T-cell (primary cell): ENCODE results near the gene MAP2K7. TPM values are rescaled to one million over a fixed set of nuclear protein-coding genes. Genes with fewer than 3 reads are reported as not detected.

ENCODE experiments used
- ATAC-seq, 4 experiments: fragments of 200-7000 bp in 3 of 4; fragments of 150-1000 bp in 1 of 4; cut with Tn5 transposase; replicated peaks in 1 of 4; 1 replicate in 3 of 4; 2 replicates in 1 of 4; pipeline ENCODE4 v1.10.0; 2021; ENCODE audit warnings: moderate library complexity in 3 of 4, mild to moderate bottlenecking in 2 of 4, moderate number of reproducible peaks in 1 of 4
- CTCF ChIA-PET, 2 donors: fragments of 300-600 bp; sonication (Branson Sonifier 250); formaldehyde crosslinking; loops; one replicate each; lab custom pipeline; 2022; ENCODE audit warnings: antibody characterized with exemption in 2 of 2; lab: Charles Lee
- POLR2A ChIA-PET, 2 donors: fragments of 300-600 bp; sonication (Branson Sonifier 250); formaldehyde crosslinking; loops; one replicate each; lab custom pipeline; 2022; ENCODE audit warnings: antibody characterized with exemption in 2 of 2; lab: Charles Lee
- DNase-seq, 35 experiments: peaks; one replicate each; pipeline versions ENCODE4 v3.0.0 to v3.0.0-alpha.2; 2013 to 2023
- H3K27ac ChIP-seq: one replicate; pipeline ENCODE4 v1.5.1; 2013; ENCODE audit warnings: low read length
- H3K27me3 ChIP-seq, 2 experiments: replicated peaks in 1 of 2; 1 replicate in 1 of 2; 2 replicates in 1 of 2; pipeline versions ENCODE4 v1.6.1 to v1.7.0; 2013; ENCODE audit warnings: low read length in 1 of 2, mixed read lengths in 1 of 2; ENCODE audit not compliant: control insufficient read depth in 2 of 2, insufficient read depth in 2 of 2; ENCODE audit errors: extremely low read depth in 1 of 2
- H3K36me3 ChIP-seq, 2 donors: 1 replicate in 1 of 2; 2 replicates in 1 of 2; pipeline versions ENCODE4 v1.6.1 to v1.7.0; 2013; ENCODE audit warnings: low read length in 1 of 2; ENCODE audit not compliant: control insufficient read depth in 2 of 2, insufficient read depth in 1 of 2; ENCODE audit errors: extremely low read depth in 1 of 2
- H3K4me1 ChIP-seq, 2 experiments: 1 replicate in 1 of 2; 2 replicates in 1 of 2; pipeline versions ENCODE4 v1.6.1 to v1.7.0; 2013; ENCODE audit warnings: low read length in 2 of 2, mixed read lengths in 1 of 2; ENCODE audit not compliant: insufficient read depth in 2 of 2, control insufficient read depth in 1 of 2; ENCODE audit errors: extremely low read depth in 1 of 2
- H3K4me3 ChIP-seq, 2 donors: 1 replicate in 1 of 2; 2 replicates in 1 of 2; pipeline versions ENCODE4 v1.5.1 to v1.7.0; 2013; ENCODE audit warnings: mild to moderate bottlenecking in 2 of 2, low read length in 1 of 2, moderate library complexity in 1 of 2; ENCODE audit not compliant: control insufficient read depth in 1 of 2; ENCODE audit errors: extremely low read depth in 1 of 2
- H3K9me3 ChIP-seq: 2 replicates; pipeline ENCODE4 v1.7.0; 2013
- H3K27ac Mint-ChIP-seq, 2 donors: one replicate each; pipeline ENCODE4 v1.8.0; 2020 to 2021; ENCODE audit warnings: mild to moderate bottlenecking in 2 of 2, mixed read lengths in 2 of 2
- H3K27me3 Mint-ChIP-seq, 2 donors: one replicate each; pipeline ENCODE4 v1.8.0; 2021 to 2022; ENCODE audit warnings: mixed read lengths in 2 of 2
- H3K36me3 Mint-ChIP-seq: one replicate; pipeline ENCODE4 v1.8.0; 2021; ENCODE audit warnings: mixed read lengths
- H3K4me1 Mint-ChIP-seq, 3 donors: one replicate each; pipeline ENCODE4 v1.8.0; 2020 to 2022; ENCODE audit warnings: mixed read lengths in 3 of 3, mild to moderate bottlenecking in 1 of 3
- H3K4me3 Mint-ChIP-seq, 3 donors: one replicate each; pipeline ENCODE4 v1.8.0; 2020 to 2022; ENCODE audit warnings: mild to moderate bottlenecking in 3 of 3, mixed read lengths in 3 of 3, moderate library complexity in 3 of 3
- H3K9me3 Mint-ChIP-seq, 3 donors: one replicate each; pipeline ENCODE4 v1.8.0; 2020 to 2022; ENCODE audit warnings: mixed read lengths in 3 of 3
- WGBS: methylation state at CpG from one replicate; pipeline ENCODE4 v1.1.5; 2013; ENCODE audit warnings: missing lambda C conversion rate; ENCODE audit not compliant: insufficient coverage; 5-methylcytosine and 5-hydroxymethylcytosine counted together
- total RNA-seq, 35 experiments: library from RNA in 6 of 35; stranded (reverse) in 6 of 35; fragments of 120-200 nt in 1 of 35; gene quantifications; one replicate each; pipeline versions ENCODE4 v1.2.1 to v1.2.4 and lab custom pipeline; 2013 to 2026

The MAP2K7 gene
- total RNA-seq, 5 donors from 2014 or later (not counting 1 experiment from before 2014, with no cell fraction given) = 68.1 to 93.1 (median 73.5) TPM

DNA sequence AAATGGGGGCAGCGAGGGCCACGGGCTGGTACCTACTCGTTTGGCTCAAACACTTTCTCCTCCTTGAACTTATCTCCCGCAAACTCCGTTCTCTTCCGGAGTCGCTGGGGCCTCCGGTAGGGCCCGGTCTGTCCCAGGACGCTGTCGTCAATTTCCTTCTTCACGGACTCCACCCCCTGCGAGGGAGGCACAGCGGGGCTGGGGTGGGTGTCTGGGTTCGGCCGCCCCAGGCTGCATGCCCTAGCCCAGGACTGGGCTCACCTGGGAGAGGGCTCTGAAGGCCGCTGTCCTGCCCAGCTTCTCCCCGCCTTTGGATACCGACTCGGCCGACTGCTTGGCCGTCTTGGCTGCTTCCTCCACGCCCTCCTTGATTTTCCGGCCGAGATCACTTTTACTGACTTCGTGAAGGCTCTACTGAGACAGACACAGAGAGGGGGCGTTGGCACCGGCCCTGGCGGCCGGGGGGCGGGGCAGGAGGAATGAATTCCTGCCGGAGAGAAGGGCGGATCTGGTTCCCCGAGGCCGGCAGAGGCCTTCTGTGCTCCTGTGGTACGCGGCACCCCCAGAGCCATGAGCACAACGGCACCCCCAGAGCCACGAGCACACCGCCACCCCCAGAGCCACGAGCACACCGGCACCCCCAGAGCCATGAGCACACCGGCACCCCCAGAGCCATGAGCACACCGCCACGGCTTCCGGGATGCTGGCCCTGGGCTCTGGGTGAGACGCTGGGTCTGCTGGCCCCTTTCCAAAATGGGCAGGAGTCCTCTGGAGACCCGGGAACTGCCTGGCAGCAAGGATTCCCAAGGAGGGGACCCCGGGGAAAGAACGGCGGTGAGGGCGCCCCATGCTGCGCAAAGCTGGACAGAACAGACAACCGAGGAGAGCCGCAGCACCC is 30.4 kb downstream of the MAP2K7 start:
- H3K27me3 Mint-ChIP-seq = no peaks in the 10 kb centered on the region
- ATAC-seq (no peak), DNase-seq (no peak)
- no peaks in the 10 kb centered on the region for H3K9me3 ChIP-seq
- POLR2A ChIA-PET = interaction anchor here in 1 of 2 donors (0.7 kb wide), 1 partner anchor 50 kb away, joined by 3 read pairs; no protein-coding TSS in a partner anchor
- 96% methylated on average over 53 of the region's 55 CpGs for WGBS
- peaks cover 2 to 6% of the 10 kb centered on the region in 2 experiments for H3K4me1 ChIP-seq
- no peaks in the 10 kb centered on the region for H3K9me3 Mint-ChIP-seq
- H3K36me3 ChIP-seq = peaks cover 31 to 73% of the 10 kb centered on the region in 2 donors
- no peak overlapping the region for H3K27ac ChIP-seq
- no peak overlapping the region for H3K4me3 Mint-ChIP-seq
- H3K27me3 ChIP-seq = no peaks in the 10 kb centered on the region
- H3K4me1 Mint-ChIP-seq = peaks cover 4 to 10% (median 8%) of the 10 kb centered on the region in 3 donors
- no peak overlapping the region for H3K27ac Mint-ChIP-seq
- peaks cover 12% of the 10 kb centered on the region for H3K36me3 Mint-ChIP-seq
- no peak overlapping the region for H3K4me3 ChIP-seq
- CTCF ChIA-PET = interaction anchor here in 1 of 2 donors (0.6 kb wide), 1 partner anchor 337 kb away, joined by 7 read pairs; no protein-coding TSS in a partner anchor

DNA sequence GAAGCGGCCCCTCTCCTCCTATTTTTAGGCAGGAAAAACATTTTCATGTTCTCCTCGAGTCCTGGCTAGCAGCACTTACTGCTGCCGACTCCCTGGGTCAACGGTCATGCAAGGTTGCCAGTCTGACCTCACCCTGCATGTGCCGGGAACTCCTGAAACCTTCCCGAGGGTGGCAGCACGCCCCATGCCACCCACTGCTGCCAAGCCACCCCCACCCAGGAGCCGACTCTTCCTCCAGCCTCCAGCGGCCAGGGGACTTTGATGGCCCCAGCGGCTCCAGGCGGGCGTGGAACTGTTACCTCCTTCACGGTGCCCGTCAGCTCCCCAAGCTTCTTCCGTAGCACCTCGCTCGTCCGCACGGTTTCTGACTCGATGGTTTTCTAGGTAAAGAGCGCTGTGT is 31.1 kb downstream of the MAP2K7 start:
- Histone ChIP-seq H3K36me3 (peaks cover 31 to 73% of the 10 kb centered on the region in 2 donors), H3K9me3 (no peaks in the 10 kb centered on the region), H3K4me3 (no peak overlapping the region), H3K27ac (no peak overlapping the region), H3K4me1 (no peaks in the 10 kb centered on the region), H3K27me3 (no peaks in the 10 kb centered on the region)
- peaks cover 12% of the 10 kb centered on the region for H3K36me3 Mint-ChIP-seq
- H3K27ac Mint-ChIP-seq = no peak overlapping the region
- H3K27me3 Mint-ChIP-seq = no peaks in the 10 kb centered on the region
- DNase-seq = no peak
- ChIA-PET CTCF (interaction anchor here in 1 of 2 donors (0.6 kb wide), 1 partner anchor 338 kb away, joined by 7 read pairs; no protein-coding TSS in a partner anchor), POLR2A (interaction anchor here in 1 of 2 donors (0.7 kb wide), 1 partner anchor 51 kb away, joined by 3 read pairs; no protein-coding TSS in a partner anchor)
- no peaks in the 10 kb centered on the region for H3K9me3 Mint-ChIP-seq
- ATAC-seq = no peak
- H3K4me3 Mint-ChIP-seq = no peak overlapping the region
- WGBS = 97% methylated on average over 18 of the region's 21 CpGs
- peaks cover 4 to 6% (median 5%) of the 10 kb centered on the region in 3 donors for H3K4me1 Mint-ChIP-seq

DNA sequence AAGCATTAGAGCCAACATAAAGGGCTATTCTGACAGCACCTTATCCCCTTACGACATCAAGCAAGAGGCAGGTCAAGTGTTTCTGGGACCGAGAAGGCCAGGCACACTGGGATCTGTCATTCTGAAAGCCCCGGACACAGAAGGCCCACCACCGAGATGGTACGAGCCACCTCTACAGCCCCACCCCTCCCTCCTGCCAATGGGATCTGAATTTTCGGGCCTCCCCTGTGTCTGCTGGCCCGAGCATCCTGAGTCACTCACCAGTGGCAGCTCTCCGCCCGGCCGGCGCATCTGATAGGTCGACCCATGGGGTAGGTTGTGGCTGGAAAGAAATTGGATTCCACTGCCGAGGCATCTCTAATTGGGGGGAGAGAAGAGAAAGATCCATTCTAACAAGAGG is 37.2 kb downstream of the MAP2K7 start:
- DNase-seq (no peak), ATAC-seq (no peak)
- H3K4me3 ChIP-seq = no peak overlapping the region
- no peaks in the 10 kb centered on the region for H3K27me3 Mint-ChIP-seq
- peaks cover 32 to 46% (median 35%) of the 10 kb centered on the region in 3 donors for H3K4me1 Mint-ChIP-seq
- POLR2A ChIA-PET = interaction anchor here in 1 of 2 donors (0.7 kb wide), 1 partner anchor 16 kb away, joined by 12 read pairs; no protein-coding TSS in a partner anchor
- no peaks in the 10 kb centered on the region for H3K9me3 ChIP-seq
- H3K27ac Mint-ChIP-seq = no peak overlapping the region
- peaks cover 10% of the 10 kb centered on the region for H3K36me3 Mint-ChIP-seq
- WGBS = 93% methylated on average over 5 of the region's 13 CpGs
- CTCF ChIA-PET = interaction anchor here in 1 of 2 donors (0.6 kb wide), 1 partner anchor 675 kb away, joined by 4 read pairs; no protein-coding TSS in a partner anchor
- H3K4me3 Mint-ChIP-seq = peak overlapping the region in 1 of 3 donors; percentile 51
- no peaks in the 10 kb centered on the region for H3K27me3 ChIP-seq
- H3K36me3 ChIP-seq = peaks cover 13 to 38% of the 10 kb centered on the region in 2 donors
- no peak overlapping the region for H3K27ac ChIP-seq
- peaks cover 7 to 32% of the 10 kb centered on the region in 2 experiments for H3K4me1 ChIP-seq
- no peaks in the 10 kb centered on the region for H3K9me3 Mint-ChIP-seq

DNA sequence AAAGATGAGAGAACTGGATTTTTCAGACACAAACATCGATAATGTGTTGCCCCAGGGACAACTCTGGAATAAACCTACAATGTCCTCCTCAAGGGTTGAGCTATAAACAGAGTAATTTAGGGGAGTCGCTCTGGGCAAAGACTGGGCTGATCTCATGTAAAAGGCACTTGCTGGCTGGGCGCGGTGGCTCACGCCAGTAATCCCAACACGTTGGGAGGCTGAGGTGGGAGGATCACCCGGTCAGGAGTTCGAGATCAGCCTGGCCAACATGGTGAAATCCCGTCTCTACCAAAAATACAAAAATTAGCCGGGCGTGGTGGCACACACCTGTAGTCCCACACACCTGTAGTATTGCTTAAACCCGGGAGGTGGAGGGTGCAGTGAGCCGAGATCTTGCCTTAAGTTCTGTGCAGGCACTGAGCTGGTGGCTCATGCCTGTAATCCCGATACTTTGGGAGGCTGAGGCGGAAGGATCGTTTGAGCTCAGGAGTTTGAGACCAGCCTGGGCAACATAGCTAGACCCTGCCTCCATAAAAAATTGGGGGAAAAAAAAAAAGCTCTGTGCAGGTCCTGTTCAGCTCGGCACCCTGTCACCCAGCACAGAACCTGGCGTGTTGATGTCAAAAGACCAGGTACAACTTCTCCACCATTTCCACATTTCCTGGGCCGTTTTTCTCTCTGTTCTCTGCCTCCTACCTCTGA is 38.4 kb downstream of the MAP2K7 start:
- ChIA-PET CTCF (interaction anchor here in 1 of 2 donors (3.9 kb wide), 1 partner anchor 13 kb away, joined by 15 read pairs; no protein-coding TSS in a partner anchor), POLR2A (interaction anchor here in 1 of 2 donors (0.6 kb wide), 1 partner anchor 1080 kb away, joined by 4 read pairs; no protein-coding TSS in a partner anchor)
- Mint-ChIP-seq H3K9me3 (no peaks in the 10 kb centered on the region), H3K4me1 (peaks cover 32 to 46% (median 35%) of the 10 kb centered on the region in 3 donors), H3K27ac (no peak overlapping the region), H3K27me3 (no peaks in the 10 kb centered on the region), H3K36me3 (peaks cover 10% of the 10 kb centered on the region), H3K4me3 (peak overlapping the region; percentile 87 to 90 (median 89))
- Histone ChIP-seq H3K27me3 (no peaks in the 10 kb centered on the region), H3K27ac (no peak overlapping the region), H3K4me3 (peak overlapping the region in 1 of 2 donors; percentile 15), H3K4me1 (peaks cover 7 to 32% of the 10 kb centered on the region in 2 experiments), H3K9me3 (no peaks in the 10 kb centered on the region), H3K36me3 (peaks cover 5 to 31% of the 10 kb centered on the region in 2 donors)
- no peak for DNase-seq
- ATAC-seq = no peak
- WGBS = 93% methylated on average over 13 of the region's 19 CpGs

DNA sequence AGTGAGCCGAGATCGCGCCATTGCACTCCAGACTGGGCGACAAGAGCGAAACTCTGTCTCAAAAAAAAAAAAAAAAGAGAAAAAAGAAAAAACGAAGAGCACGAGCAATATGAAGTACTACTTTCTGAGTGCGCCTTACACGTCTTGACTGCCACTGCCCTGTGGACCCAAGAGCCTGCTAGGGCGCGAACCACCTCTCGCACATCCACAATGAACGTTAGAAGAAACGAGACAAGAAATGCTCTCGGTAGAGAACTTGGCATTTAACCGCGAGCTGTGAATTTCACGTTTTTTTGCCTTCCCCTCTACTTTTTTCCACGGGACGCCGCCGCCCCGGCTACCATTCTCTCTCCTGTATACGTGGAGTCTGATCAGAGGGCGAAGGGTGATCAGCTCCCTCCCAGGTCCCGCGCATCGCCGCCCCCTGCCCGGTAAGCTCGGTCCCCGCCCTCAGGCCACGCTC is 39.3 kb downstream of the MAP2K7 start:
- CTCF ChIA-PET = interaction anchor here in 1 of 2 donors (0.8 to 3.9 kb wide), 10 partner anchors 14 to 844 kb away, joined by 3 to 33 read pairs (median 4); partner anchors contain the start of genes MAP2K7, NDUFA7, PET100 and RPS28

More for the DNA sequence above, 39.3 kb downstream of the MAP2K7 start:
- Mint-ChIP-seq H3K36me3 (peaks cover 10% of the 10 kb centered on the region), H3K9me3 (no peaks in the 10 kb centered on the region), H3K27me3 (no peaks in the 10 kb centered on the region), H3K4me3 (peak overlapping the region; percentile 87 to 90 (median 89)), H3K4me1 (peaks cover 32 to 46% (median 35%) of the 10 kb centered on the region in 3 donors), H3K27ac (peak overlapping the region; percentile 90 to 95)
- Histone ChIP-seq H3K9me3 (no peaks in the 10 kb centered on the region), H3K4me3 (peak overlapping the region; percentile 90 to 92), H3K27me3 (no peaks in the 10 kb centered on the region), H3K27ac (peak overlapping the region; percentile 97), H3K36me3 (peaks cover under 1 to 23% of the 10 kb centered on the region in 2 donors), H3K4me1 (peaks cover 7 to 32% of the 10 kb centered on the region in 2 experiments)
- WGBS = 6% methylated on average over 21 of the region's 33 CpGs
- ATAC-seq = peak in 3 of 4 experiments; percentile 2 to 8 (median 3)
- peak in 1 of 35 experiments; percentile 29 for DNase-seq
- POLR2A ChIA-PET = interaction anchor here in 1 of 2 donors (0.5 to 1.4 kb wide), 3 partner anchors 13 to 23 kb away, joined by 3 to 4 read pairs (median 3); partner anchors contain the start of gene SNAPC2
